NCI-H446 (cell line): ENCODE measurements around the gene NBAS.

Experiments used
- DNase-seq, 2 experiments: peaks; one replicate each; lab custom pipeline; 2025; lab: John Stamatoyannopoulos, UW

The NBAS gene

GRCh38 chr2:15306706-15307105 lies 254.4 kb downstream of the NBAS start:
- no peak for DNase-seq

GRCh38 chr2:15303874-15304273 lies 257.3 kb downstream of the NBAS start:
- no peak for DNase-seq

DNA sequence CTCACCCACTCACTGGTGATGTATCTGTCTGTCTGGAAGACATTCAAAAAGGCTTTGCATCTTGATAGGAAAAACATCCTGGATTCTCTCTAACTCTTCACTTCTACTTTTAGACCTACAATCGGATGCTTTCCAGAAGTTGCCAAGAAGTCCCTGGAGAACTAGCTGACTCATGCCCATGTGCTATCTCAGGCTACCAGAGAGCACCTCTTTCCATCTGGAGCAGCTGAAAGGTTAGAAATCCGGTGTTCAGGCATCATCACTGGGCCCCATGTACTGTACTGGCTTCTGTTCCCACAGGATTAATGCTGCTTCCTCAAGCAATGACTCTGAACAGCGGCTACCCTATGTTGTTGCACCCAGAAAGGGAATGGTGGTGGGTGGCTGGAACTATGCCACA lies 259.0 kb downstream of the NBAS start:
- DNase-seq: no peak

GRCh38 chr2:15300624-15301573 lies 260.2 kb downstream of the NBAS start:
- DNase-seq: no peak

GRCh38 chr2:15299904-15300520 lies 261.1 kb downstream of the NBAS start:
- no peak for DNase-seq

- no peak for DNase-seq
Measured at GRCh38 chr2:15298770-15299169, 262.4 kb downstream of the NBAS start.

DNA sequence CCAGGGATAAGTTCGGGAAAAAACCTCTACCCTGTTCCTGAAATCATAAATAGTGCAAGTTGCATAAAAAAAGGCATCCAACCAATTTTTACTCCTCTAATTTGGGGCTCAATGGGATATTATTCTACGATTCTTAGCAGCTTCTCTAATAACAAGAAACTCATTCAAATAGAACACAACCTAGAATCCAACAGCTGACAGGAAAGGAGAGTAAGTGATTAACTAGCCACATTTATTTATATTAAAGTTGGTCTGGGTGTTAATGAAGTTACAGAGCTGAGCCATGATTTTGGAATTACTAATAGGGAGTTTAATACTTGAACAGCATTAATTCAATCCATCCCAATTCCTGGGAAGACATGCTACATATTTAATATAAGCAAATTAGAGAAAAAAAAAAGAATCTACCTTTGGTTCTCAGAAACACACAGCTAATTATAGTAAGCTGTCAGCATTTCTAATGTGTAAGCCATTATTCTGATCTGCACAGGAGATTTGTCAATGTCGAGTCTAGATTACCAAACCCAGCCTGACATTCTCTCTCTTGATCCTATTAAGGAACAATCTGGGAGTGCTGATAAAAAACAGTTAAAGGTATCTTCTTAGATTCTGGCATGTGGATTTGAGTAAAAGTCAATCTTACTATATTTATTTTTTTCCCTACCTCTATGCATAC lies 267.7 kb downstream of the NBAS start:
- DNase-seq: no peak

- DNase-seq: no peak
Measured at GRCh38 chr2:15287447-15288184, 273.5 kb downstream of the NBAS start.

DNA sequence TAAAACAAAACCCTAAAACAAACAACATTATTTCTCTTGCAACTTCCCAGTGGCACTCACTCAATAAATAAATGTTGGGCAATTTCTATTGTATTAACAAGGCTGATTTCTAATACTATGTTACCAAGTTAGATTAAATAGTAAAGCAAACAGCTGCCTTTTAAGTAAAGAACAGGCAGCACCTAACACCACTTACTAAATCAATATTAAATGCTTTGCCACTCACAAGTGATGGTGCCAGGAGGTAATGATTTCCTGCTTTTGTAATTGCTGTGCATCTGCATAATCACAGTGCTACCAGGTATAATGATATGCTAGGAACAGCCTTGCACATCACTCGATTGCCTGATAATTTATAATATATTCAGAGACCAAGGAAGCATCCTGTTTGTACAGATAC lies 276.5 kb downstream of the NBAS start:
- no peak for DNase-seq

- DNase-seq: no peak
Measured at GRCh38 chr2:15281681-15282080, 279.5 kb downstream of the NBAS start.

DNA sequence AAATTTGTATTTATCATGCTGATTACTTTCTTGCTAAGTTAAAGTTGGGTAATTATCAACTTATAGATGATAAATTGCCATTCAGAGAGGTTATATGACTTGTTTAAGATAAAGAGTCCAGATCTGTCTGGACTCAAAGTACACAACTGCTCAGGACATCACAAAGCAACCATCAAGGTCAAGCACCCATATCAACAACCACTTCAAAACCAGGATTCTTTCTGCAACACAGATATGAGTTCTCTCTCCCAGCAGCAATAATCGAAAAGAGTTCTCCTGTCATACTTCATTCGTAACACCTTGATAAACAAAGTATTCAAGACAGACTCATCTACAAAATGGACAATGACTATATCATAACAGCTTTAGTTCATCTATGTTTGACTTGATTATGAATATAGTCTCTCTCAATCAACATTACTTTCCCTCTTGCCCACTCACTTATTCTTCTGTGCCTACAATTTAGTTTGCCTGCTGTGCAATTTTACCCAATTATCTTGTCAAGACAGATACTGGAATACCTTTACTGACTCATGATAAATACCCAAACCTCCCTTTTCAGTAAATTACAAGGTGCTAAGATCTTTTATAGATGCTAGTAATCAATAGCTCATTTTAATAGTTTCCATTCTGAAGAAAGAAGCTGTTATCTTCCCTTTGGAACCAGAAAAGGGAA lies 281.8 kb downstream of the NBAS start:
- no peak for DNase-seq

GRCh38 chr2:15278296-15278695 lies 282.8 kb downstream of the NBAS start:
- DNase-seq: no peak

- DNase-seq: no peak
Measured at GRCh38 chr2:15275346-15275745, 285.8 kb downstream of the NBAS start.

DNA sequence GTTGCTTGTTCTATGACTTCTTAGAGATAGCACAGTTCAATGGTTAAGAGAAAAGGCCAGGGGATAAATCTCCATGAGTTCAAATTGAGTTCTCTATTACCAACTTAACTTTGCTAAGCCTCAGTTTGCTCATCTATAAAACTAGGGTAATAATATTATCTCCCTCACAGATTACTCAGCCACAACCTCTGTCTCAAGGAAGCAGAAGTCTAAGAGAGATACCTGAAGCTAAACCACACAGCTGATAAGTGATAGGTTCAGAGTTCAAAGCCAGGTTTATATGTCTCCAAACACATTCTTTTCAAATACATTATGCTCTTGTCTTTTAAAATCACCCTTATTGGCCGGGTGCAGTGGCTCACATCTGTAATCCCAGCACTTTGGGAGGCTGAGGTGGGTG lies 287.7 kb downstream of the NBAS start:
- no peak for DNase-seq

DNA sequence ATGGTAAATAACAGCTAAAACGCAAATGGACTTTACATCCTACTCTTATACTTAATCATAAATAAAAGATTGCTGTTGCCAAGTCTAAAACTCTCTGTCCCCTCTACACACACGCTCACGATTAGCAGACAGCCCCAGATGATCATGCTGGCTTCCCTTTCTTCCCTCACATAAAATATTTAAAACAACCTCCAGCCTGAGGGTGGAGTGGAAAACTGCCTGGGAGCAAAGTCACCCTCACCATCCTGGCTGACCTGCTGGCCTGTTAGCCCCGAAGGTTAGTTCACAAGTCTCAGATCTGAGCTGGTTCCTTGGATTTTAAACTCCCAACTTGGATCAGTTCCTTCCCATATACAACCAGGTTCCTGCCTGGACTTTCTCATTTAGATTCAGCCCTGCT lies 288.2 kb downstream of the NBAS start:
- no peak for DNase-seq

GRCh38 chr2:15271941-15272542 lies 289.1 kb downstream of the NBAS start:
- no peak for DNase-seq

- DNase-seq: no peak
Measured at GRCh38 chr2:15271276-15271675, 289.9 kb downstream of the NBAS start.

DNA sequence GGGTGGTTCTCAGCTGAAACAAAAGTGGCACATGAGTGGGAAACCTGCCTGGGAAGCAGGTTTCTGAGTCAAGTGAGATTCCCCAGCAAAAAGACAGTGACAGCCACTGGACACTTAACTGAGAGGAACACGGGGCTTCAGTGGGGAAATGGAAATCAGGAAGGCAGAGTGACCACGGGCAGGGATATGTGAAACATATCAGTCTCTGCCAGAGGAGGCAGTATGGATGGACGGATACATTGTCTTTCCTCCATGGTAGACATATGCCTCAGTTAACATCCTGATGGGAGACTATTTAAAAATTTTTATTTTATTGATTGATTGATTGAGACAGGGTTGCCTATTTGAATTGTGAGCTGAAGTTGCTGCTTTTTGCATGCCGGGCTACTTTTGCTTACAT lies 292.1 kb downstream of the NBAS start:
- DNase-seq: no peak

DNA sequence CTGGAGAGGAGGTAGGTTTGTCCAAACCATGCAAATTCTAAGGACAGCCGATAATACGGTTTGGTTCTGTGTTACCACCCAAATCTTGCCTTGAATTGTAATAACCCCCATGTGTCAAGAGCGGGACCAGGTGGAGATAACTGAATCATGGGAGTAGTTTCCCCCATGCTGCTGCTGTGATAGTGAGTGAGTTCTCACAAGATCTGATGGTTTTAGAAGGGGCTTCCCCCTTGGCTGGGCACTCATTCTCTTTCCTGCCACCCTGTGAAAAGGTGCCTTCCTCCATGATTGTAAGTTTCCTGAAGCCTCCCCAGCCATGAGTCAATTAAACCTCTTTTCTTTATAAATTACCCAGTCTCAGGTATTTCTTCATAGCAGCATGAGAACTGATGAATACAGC lies 295.2 kb downstream of the NBAS start:
- no peak for DNase-seq

GRCh38 chr2:15263976-15264685 lies 297.0 kb downstream of the NBAS start:
- DNase-seq: no peak

DNA sequence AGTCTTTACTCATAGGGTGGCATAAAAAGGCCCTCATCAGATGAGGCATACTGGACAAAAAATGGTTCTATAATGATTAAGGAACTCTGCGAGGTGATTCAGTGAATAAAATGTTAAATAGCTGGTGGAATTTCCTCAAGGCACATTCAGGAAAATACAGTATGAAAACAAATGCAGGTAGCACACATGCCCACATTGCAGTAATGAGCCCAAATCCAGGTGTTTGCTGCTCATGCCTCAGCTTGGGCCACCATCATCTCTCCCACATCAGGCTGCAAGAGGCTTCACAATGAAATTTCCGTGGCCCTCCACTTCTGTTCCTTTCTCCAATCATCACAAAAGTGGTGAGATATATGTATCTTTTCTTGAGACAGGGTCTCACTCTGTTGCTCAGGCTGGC lies 298.3 kb downstream of the NBAS start:
- no peak for DNase-seq
